CD4-positive, alpha-beta T cell treated with Interleukin-6 at 100 ng/mL for 8 hours (primary cell): ENCODE results near the gene TATDN3.
"Not testable (repeated sequence)": the region's sequence is repeated elsewhere in the genome, so short reads cannot be mapped to it uniquely, and the experiment has no call there.

ENCODE experiments used
- DNase-seq: peaks from one replicate; pipeline ENCODE4 v3.0.0-alpha.2; 2020; ENCODE audit warnings: mixed read lengths, low spot score

Gene TATDN3

DNA sequence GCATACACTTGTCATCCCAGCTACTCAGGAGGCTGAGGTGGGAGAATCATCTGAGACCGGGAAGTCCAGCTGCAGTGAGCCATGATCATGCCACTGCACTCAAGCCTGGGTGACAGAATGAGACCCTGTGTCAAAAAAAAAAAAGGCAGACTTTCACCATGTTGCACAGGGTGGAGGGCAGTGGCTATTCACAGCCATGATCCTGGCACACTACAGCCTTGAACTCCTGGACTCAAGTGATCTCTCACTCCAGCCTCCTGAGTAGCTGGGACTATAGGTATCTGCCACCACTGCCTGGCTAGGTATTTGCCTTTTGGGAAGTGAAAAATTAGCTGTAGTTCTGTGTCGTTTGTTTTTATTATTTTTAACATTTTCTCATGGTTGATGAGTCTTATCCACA, 36.7 kb downstream of the TATDN3 start:
- DNase-seq = no peak

DNA sequence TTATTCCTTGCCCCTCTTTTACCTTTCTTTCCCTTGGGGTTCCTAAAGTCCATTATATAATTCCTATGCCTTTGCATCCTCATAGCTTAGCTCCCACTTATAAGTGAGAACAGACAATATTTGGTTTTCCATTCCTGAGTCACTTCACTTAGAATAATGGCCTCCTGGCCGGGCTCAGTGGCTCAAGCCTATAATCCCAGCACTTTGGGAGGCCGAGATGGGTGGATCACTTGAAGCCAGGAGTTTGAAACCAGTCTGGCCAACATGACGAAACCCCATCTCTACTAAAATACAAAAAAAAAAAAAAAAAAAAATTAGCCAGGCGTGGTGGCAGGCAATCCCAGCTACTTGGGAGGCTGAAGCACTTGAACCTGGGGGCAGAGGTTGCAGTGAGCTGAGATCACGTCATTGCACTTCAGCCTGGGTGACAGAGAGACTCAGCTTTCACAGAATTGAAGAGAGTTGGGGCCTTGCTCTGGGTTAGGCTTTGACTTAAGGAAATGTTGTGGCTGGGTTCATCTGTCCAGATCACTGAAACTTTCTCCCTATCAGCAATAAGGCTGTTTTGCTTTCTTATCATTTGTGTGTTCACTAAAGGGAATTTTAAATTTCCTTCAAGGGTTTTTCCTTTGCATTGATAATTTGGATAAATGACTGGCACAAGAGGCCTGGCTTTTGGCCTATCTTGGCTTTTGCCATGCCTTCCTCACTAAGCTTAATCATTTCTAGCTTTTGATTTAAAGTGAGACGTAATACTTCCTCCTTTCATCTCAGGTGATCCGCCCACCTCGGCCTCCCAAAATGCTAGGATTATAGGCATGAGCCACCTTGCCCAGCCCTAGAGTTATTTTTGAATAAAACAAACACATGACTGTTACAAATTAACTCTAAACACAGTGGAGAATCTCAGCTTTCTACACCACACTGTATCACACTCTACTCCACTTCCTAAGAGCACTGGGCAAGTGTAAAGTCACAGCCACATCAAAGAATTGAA, 41.8 kb downstream of the TATDN3 start:
- DNase-seq = not testable (repeated sequence)

DNA sequence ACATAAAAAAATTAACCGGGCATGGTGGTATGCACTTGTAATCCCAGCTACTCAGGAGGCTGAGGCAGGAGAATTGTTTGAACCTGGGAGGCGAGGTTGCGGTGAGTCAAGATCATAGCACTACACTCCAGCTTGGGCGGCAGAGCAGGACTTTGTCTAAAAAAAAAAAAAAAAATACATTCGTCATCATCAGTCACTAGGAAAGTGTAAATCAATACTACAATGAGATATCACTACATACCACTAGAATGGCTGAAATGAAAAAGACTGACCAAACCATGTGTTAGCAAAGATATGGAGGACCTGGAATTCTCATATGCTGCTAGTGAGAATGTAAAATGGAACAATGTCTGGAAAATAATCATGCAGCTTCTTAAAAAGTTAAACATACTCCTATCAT, 46.5 kb downstream of the TATDN3 start:
- no peak for DNase-seq

DNA sequence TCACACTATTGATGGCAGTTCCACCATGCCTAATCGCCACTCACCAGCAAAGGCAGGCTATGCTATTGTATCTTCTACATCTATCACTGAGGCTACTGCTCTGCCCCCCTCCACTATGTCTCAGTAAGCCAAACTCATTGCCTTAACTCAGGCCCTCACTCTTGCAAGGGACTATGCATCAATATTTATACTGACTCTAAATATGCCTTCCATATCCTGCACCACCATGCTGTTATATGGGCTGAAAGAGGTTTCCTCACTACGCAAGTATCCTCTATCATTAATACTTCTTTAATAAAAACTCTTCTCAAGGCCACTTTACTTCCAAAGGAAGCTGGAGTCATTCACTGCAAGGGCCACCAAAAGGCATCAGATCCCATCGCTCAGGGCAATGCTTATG, 52.8 kb downstream of the TATDN3 start:
- DNase-seq = not testable (repeated sequence)

DNA sequence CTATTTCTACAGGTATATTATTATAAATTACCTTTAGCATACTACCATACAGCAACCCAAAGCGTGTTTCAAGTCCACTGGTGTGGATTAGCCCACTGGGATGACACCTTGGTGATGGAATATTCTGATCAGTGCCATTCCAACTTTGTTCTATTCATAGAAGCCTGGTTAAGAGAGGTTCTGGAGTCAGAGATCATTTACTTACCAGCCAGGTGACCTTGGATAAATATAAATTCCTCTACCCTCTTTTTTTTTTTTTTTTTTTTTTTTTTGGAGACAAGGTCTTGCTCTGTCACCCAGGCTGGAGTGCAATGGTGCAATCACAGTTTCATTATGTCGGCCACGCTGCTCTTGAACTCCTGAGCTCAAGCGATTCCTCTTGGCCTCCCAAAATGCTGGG, 55.9 kb downstream of the TATDN3 start, which contains the start of gene SPATA45:
Gene SPATA45, minus strand, starts transcription at position 101 of the 400 bp plus-strand sequence. CDS start 11,500 bp downstream, outside the sequence.
- no peak for DNase-seq

DNA sequence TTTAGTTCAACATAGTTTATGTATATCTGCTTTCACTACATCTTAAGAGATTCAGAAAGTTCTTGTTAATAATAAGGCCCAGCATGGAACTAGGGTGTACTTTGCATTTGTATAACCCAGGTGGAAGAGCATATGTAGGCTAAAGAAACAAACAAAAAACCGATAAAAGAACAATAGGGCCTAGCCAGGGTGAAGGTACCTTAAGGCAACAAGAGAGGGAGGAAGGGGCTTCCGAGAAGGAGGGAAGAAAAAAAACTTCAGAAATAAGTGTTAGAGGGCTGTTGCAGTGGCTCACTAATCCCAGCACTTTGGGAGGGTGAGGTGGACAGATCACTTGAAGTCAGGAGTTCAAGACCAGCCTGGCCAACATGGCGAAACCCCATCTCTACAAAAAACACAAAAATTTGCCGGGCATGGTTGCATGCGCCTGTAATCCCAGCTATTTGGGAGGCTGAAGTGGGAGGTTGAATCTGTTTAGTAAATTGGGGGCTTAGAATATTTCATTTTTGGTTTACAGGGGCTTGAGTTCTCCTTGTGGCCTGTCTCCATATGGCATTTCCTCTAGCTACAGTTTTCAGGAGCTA, 60.5 kb downstream of the TATDN3 start:
- DNase-seq = no peak

DNA sequence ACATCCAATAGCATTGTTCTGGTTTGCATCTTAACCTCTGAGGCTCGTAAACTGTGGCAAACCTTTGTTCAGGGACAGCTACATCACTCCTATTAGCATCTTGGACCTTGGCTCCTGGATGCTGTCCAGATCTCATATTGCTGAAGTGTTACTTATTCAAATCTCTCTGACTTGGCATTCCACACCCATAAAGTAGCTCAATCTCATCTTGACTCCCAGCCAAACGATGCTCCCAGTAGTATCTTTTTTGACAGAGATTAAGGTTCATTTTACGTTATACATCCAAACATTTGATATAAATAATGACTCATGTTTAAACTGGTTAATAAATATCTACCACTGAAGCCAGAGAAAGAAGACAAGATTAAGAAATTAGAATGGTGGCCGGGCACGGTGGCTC, 62.0 kb downstream of the TATDN3 start:
- DNase-seq = no peak

DNA sequence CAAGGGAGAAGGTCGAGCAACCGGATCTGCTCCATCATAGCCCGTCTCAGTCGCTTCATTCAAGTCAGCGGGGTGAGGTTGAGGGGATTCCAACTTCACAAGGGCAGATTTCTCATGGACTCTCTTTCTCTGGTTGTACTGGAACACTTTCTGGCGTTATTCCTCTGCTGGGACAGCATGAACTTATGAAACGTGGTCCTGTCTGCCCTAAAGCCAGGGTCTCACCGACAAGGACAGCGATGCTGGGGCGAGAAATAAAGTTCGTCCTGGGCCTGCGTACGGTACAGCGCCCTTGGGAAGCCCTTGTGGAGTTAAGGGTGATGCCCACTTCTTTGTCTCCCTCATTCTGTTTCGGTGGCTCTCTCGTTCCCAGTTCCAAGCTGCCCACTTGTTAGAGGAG, 65.1 kb downstream of the TATDN3 start:
- no peak for DNase-seq

DNA sequence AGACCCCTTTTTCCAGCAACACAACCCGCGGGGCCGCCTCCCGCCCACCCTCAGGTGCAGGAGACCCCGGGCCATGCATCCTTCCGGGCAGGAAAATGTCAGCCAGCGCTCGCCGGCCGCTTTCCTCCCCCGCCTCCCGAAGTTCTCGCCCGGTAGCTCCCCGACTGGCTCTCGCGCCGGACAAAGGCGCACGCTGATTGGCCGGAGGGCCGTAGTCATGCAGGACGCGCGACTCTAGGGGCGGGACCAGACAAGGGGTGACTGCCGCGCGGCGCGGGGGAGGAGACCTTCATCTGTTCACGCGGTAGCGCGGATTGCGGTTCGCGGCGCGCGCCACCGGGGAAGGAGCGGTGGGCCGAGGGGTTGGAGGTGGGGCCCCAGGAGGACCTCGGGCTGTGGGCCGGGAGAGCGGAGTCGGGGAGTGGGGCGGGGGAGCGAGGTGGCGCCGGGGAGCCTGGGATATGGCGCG, 66.3 kb downstream of the TATDN3 start, which contains the start of gene FLVCR1:
Gene FLVCR1, plus strand, starts transcription at position 284 of the 469 bp plus-strand sequence. Its CDS starts 178 bp downstream, at position 462.
- peak; percentile 94 for DNase-seq

DNA sequence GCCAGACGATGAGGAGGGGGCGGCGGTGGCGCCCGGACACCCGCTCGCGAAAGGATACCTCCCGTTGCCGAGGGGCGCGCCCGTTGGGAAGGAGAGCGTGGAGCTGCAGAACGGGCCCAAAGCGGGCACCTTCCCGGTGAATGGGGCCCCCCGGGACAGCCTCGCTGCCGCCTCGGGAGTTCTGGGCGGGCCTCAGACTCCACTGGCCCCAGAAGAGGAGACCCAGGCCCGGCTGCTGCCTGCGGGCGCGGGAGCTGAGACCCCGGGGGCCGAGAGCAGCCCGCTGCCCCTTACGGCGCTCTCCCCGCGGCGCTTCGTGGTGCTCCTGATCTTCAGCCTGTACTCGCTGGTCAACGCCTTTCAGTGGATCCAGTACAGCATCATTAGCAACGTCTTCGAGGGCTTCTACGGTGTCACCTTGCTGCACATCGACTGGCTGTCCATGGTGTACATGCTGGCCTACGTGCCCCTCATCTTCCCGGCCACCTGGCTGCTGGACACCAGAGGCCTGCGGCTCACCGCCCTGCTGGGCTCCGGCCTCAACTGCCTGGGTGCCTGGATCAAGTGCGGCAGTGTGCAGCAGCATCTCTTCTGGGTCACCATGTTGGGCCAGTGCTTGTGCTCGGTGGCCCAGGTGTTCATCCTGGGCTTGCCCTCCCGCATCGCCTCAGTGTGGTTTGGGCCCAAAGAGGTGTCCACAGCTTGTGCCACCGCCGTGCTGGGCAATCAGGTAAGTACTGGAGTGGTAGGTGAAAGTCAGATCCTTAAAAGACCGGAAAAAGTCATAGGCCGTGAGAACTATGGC, 67.0 kb downstream of the TATDN3 start:
- no peak for DNase-seq

DNA sequence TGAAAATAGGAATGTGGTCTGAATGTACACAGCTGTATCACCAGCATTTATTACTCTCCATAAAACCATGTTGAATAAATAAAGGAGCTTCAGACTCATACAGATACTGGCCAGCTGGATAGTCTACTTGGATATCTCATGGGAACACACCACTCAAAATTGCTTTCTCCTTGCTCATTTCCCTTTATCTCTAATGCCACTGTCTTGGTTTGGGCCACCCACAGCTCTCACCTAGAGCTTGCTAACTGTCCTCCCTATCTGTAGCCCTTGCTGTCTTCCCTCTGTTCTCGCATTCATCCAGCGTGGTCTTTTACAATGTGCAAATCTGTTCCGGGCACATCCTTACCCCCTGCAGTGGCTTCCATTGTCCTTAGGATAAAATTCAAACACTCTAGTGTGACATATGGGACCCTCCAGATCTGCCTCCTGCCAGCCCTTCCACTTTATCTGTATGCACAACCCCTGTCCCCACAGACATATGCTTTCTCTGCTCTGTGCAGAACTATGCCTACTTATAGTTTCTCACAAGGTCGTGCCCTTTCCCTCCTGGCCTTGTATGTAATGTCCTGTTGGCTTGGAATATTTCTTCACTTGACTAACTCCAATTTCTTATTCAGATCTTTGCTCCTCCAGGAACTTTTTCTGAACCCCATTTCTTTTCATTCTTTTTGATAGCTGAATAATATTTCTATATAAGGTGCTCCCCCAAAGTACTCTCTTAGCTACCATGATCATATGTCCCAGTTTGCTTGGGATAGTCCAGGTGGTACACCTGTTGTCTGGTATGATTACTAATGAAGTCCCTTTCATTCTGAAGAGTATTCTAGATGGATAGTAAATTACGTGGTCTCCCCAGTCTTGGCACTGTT, 69.3 kb downstream of the TATDN3 start:
- no peak for DNase-seq

DNA sequence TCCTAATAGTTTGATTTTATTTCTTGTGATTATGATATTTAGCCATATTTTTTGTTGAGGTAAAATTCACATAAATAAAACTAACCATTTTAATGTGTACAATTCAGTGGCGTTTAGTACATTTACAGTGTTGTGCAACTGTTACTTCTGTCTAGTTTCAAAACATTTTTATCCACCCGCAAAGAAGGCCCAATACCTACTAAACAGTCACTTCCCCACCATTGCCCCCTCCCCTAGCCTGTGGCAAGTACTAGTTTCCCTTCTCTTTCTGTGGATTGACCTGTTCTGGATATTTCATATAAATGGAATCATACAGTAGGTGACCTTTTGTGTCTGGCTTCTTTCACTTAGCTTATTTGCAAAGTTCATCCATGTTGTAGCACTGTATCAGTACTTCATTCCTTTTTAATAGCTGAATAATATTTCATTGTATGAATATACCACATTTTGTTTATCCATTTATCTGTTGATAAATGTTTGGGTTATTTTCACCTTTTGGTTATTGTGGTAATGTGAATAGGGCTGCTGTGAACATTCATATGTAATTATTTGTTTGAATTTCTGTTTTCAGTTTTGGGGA, 70.5 kb downstream of the TATDN3 start:
- DNase-seq = no peak

DNA sequence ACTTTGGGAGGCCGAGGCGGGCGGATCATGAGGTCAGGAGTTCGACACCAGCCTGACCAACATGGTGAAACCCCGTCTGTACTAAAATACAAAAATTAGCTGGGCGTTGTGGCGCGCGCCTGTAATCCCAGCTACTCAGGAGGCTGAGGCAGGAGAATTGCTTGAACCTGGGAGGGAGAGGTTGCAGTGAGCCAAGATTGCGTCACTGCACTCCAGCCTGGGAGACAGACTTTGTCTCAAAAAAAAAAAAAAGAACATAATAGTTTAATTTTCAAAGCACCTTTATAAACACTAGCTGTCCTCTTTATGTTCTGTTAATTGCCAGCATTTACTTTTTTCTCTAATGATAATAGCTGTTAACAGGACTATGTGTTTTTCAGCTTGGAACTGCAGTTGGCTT, 71.7 kb downstream of the TATDN3 start:
- not testable (repeated sequence) for DNase-seq

DNA sequence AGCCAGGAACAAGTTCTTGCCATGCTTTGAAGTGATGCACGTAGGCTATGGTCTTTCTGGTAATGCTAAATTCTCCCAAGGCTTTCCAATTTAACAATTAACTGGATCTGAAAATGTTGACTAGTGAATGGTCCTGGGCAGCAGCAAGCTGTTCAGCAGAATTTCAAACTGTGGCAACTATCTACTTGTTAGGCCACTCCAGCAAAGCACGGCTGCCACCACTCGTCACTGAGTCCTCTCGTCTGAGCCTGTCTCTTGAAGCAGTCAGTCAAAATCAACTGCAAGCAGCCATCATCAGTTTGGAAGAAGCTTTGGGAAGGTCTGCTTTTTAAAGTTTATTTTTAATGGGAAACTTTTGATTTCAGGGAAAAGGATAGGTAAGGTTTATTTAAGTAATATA, 72.5 kb downstream of the TATDN3 start:
- DNase-seq = no peak
